T-cell (primary cell): Measurements from ENCODE around the gene DSCAML1. TPM values are rescaled to one million over a fixed set of nuclear protein-coding genes. Genes with fewer than 3 reads are reported as not detected.

Source experiments
- ATAC-seq, 4 experiments: fragments of 200-7000 bp in 3 of 4; fragments of 150-1000 bp in 1 of 4; cut with Tn5 transposase; replicated peaks in 1 of 4; 1 replicate in 3 of 4; 2 replicates in 1 of 4; pipeline ENCODE4 v1.10.0; 2021; ENCODE audit warnings: moderate library complexity in 3 of 4, mild to moderate bottlenecking in 2 of 4, moderate number of reproducible peaks in 1 of 4
- CTCF ChIA-PET, 2 donors: fragments of 300-600 bp; sonication (Branson Sonifier 250); formaldehyde crosslinking; loops; one replicate each; lab custom pipeline; 2022; ENCODE audit warnings: antibody characterized with exemption in 2 of 2; lab: Charles Lee
- POLR2A ChIA-PET, 2 donors: fragments of 300-600 bp; sonication (Branson Sonifier 250); formaldehyde crosslinking; loops; one replicate each; lab custom pipeline; 2022; ENCODE audit warnings: antibody characterized with exemption in 2 of 2; lab: Charles Lee
- DNase-seq, 35 experiments: peaks; one replicate each; pipeline versions ENCODE4 v3.0.0 to v3.0.0-alpha.2; 2013 to 2023
- H3K27ac ChIP-seq: one replicate; pipeline ENCODE4 v1.5.1; 2013; ENCODE audit warnings: low read length
- H3K27me3 ChIP-seq, 2 experiments: replicated peaks in 1 of 2; 1 replicate in 1 of 2; 2 replicates in 1 of 2; pipeline versions ENCODE4 v1.6.1 to v1.7.0; 2013; ENCODE audit warnings: low read length in 1 of 2, mixed read lengths in 1 of 2; ENCODE audit not compliant: control insufficient read depth in 2 of 2, insufficient read depth in 2 of 2; ENCODE audit errors: extremely low read depth in 1 of 2
- H3K36me3 ChIP-seq, 2 donors: 1 replicate in 1 of 2; 2 replicates in 1 of 2; pipeline versions ENCODE4 v1.6.1 to v1.7.0; 2013; ENCODE audit warnings: low read length in 1 of 2; ENCODE audit not compliant: control insufficient read depth in 2 of 2, insufficient read depth in 1 of 2; ENCODE audit errors: extremely low read depth in 1 of 2
- H3K4me1 ChIP-seq, 2 experiments: 1 replicate in 1 of 2; 2 replicates in 1 of 2; pipeline versions ENCODE4 v1.6.1 to v1.7.0; 2013; ENCODE audit warnings: low read length in 2 of 2, mixed read lengths in 1 of 2; ENCODE audit not compliant: insufficient read depth in 2 of 2, control insufficient read depth in 1 of 2; ENCODE audit errors: extremely low read depth in 1 of 2
- H3K4me3 ChIP-seq, 2 donors: 1 replicate in 1 of 2; 2 replicates in 1 of 2; pipeline versions ENCODE4 v1.5.1 to v1.7.0; 2013; ENCODE audit warnings: mild to moderate bottlenecking in 2 of 2, low read length in 1 of 2, moderate library complexity in 1 of 2; ENCODE audit not compliant: control insufficient read depth in 1 of 2; ENCODE audit errors: extremely low read depth in 1 of 2
- H3K9me3 ChIP-seq: 2 replicates; pipeline ENCODE4 v1.7.0; 2013
- H3K27ac Mint-ChIP-seq, 2 donors: one replicate each; pipeline ENCODE4 v1.8.0; 2020 to 2021; ENCODE audit warnings: mild to moderate bottlenecking in 2 of 2, mixed read lengths in 2 of 2
- H3K27me3 Mint-ChIP-seq, 2 donors: one replicate each; pipeline ENCODE4 v1.8.0; 2021 to 2022; ENCODE audit warnings: mixed read lengths in 2 of 2
- H3K36me3 Mint-ChIP-seq: one replicate; pipeline ENCODE4 v1.8.0; 2021; ENCODE audit warnings: mixed read lengths
- H3K4me1 Mint-ChIP-seq, 3 donors: one replicate each; pipeline ENCODE4 v1.8.0; 2020 to 2022; ENCODE audit warnings: mixed read lengths in 3 of 3, mild to moderate bottlenecking in 1 of 3
- H3K4me3 Mint-ChIP-seq, 3 donors: one replicate each; pipeline ENCODE4 v1.8.0; 2020 to 2022; ENCODE audit warnings: mild to moderate bottlenecking in 3 of 3, mixed read lengths in 3 of 3, moderate library complexity in 3 of 3
- H3K9me3 Mint-ChIP-seq, 3 donors: one replicate each; pipeline ENCODE4 v1.8.0; 2020 to 2022; ENCODE audit warnings: mixed read lengths in 3 of 3
- WGBS: methylation state at CpG from one replicate; pipeline ENCODE4 v1.1.5; 2013; ENCODE audit warnings: missing lambda C conversion rate; ENCODE audit not compliant: insufficient coverage; 5-methylcytosine and 5-hydroxymethylcytosine counted together
- total RNA-seq, 35 experiments: library from RNA in 6 of 35; stranded (reverse) in 6 of 35; fragments of 120-200 nt in 1 of 35; gene quantifications; one replicate each; pipeline versions ENCODE4 v1.2.1 to v1.2.4 and lab custom pipeline; 2013 to 2026

Gene DSCAML1
- total RNA-seq, 5 donors from 2014 or later (not counting 1 experiment from before 2014, with no cell fraction given): 0.15 to 2.4 (median 0.96) TPM

DNA sequence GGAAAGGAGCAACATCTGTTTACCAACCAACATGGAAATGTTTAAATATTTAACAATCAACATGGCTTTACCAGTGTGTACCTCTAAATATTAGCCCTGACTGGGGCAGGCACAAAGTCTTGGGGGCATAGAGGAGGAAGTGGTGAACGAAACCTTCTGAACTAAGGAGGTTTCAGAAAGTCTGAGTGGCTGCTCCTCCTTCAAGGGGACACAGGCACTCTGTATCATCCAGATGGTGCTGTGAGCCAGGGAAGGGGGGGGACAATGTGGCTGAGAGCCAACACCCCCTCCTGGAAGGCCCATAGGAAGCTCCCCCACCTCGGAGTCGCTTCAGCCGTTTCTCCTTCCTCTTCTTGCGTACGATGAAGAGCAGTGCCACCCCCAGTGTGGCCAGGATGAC lies 361.7 kb downstream of the DSCAML1 start:
- DNase-seq (no peak), ATAC-seq (no peak)
- Histone ChIP-seq H3K27me3 (peaks cover 0 to 47% of the 10 kb centered on the region in 2 experiments), H3K27ac (no peak overlapping the region), H3K36me3 (no peaks in the 10 kb centered on the region), H3K4me3 (no peak overlapping the region), H3K9me3 (no peaks in the 10 kb centered on the region), H3K4me1 (no peaks in the 10 kb centered on the region)
- Mint-ChIP-seq H3K27me3 (peaks cover 10 to 23% of the 10 kb centered on the region in 2 donors), H3K9me3 (no peaks in the 10 kb centered on the region), H3K4me3 (no peak overlapping the region), H3K27ac (no peak overlapping the region), H3K36me3 (no peaks in the 10 kb centered on the region), H3K4me1 (no peaks in the 10 kb centered on the region)
- CTCF ChIA-PET: no interaction called here
- WGBS: no CpG with 5 or more reads among the region's 6 CpGs
- POLR2A ChIA-PET: no interaction called here

DNA sequence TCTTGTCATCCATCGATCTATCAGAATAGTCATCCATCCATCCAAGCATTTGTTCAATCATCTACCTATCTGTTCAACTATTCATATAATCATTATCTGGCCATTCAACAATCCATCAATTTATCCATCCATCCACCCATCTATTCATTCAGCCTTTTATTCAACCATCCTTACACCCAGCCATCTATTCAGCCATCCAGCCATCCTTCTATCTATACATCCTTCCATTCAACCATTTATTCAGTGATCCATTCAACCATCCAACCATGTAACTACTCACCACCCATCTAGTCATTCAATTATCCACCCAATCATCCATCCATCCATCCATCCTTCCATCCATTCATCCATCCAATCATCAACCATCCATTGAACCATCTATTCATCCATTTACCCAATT lies 362.5 kb downstream of the DSCAML1 start:
- POLR2A ChIA-PET: no interaction called here
- DNase-seq (no peak), ATAC-seq (no peak)
- no peak overlapping the region for H3K27ac ChIP-seq
- no peaks in the 10 kb centered on the region for H3K4me1 Mint-ChIP-seq
- H3K36me3 Mint-ChIP-seq: no peaks in the 10 kb centered on the region
- peaks cover 4 to 16% of the 10 kb centered on the region in 2 donors for H3K27me3 Mint-ChIP-seq
- no peaks in the 10 kb centered on the region for H3K36me3 ChIP-seq
- H3K9me3 ChIP-seq: no peaks in the 10 kb centered on the region
- H3K27ac Mint-ChIP-seq: no peak overlapping the region
- no peak overlapping the region for H3K4me3 ChIP-seq
- no peaks in the 10 kb centered on the region for H3K9me3 Mint-ChIP-seq
- WGBS: 73% methylated on average over 1 of the region's 1 CpG
- H3K27me3 ChIP-seq: peaks cover 0 to 40% of the 10 kb centered on the region in 2 experiments
- no peaks in the 10 kb centered on the region for H3K4me1 ChIP-seq
- H3K4me3 Mint-ChIP-seq: no peak overlapping the region
- CTCF ChIA-PET: no interaction called here

- Histone ChIP-seq H3K4me1 (no peaks in the 10 kb centered on the region), H3K27me3 (peaks cover 0 to 34% of the 10 kb centered on the region in 2 experiments), H3K27ac (no peak overlapping the region), H3K9me3 (no peaks in the 10 kb centered on the region), H3K4me3 (no peak overlapping the region), H3K36me3 (no peaks in the 10 kb centered on the region)
- Mint-ChIP-seq H3K27me3 (peaks cover 4 to 16% of the 10 kb centered on the region in 2 donors), H3K4me1 (no peaks in the 10 kb centered on the region), H3K27ac (no peak overlapping the region), H3K36me3 (no peaks in the 10 kb centered on the region), H3K9me3 (no peaks in the 10 kb centered on the region), H3K4me3 (no peak overlapping the region)
- ATAC-seq (no peak), DNase-seq (no peak)
- CTCF ChIA-PET: no interaction called here
- POLR2A ChIA-PET: no interaction called here
Measured at GRCh38 chr11:117433717-117434116, 363.3 kb downstream of the DSCAML1 start.

- Mint-ChIP-seq H3K27me3 (peaks cover 3 to 7% of the 10 kb centered on the region in 2 donors), H3K4me3 (no peak overlapping the region), H3K9me3 (no peaks in the 10 kb centered on the region), H3K4me1 (peaks cover 3 to 9% (median 6%) of the 10 kb centered on the region in 3 donors), H3K27ac (no peak overlapping the region), H3K36me3 (no peaks in the 10 kb centered on the region)
- WGBS: 95% methylated on average over 5 of the region's 7 CpGs
- CTCF ChIA-PET: no interaction called here
- peaks cover 0 to 2% of the 10 kb centered on the region in 2 experiments for H3K4me1 ChIP-seq
- H3K27ac ChIP-seq: no peak overlapping the region
- H3K36me3 ChIP-seq: no peaks in the 10 kb centered on the region
- ATAC-seq: no peak
- H3K27me3 ChIP-seq: peaks cover 0 to 20% of the 10 kb centered on the region in 2 experiments
- no peak for DNase-seq
- POLR2A ChIA-PET: no interaction called here
- H3K9me3 ChIP-seq: no peaks in the 10 kb centered on the region
- H3K4me3 ChIP-seq: no peak overlapping the region
Measured at GRCh38 chr11:117431436-117431835, 365.6 kb downstream of the DSCAML1 start.

DNA sequence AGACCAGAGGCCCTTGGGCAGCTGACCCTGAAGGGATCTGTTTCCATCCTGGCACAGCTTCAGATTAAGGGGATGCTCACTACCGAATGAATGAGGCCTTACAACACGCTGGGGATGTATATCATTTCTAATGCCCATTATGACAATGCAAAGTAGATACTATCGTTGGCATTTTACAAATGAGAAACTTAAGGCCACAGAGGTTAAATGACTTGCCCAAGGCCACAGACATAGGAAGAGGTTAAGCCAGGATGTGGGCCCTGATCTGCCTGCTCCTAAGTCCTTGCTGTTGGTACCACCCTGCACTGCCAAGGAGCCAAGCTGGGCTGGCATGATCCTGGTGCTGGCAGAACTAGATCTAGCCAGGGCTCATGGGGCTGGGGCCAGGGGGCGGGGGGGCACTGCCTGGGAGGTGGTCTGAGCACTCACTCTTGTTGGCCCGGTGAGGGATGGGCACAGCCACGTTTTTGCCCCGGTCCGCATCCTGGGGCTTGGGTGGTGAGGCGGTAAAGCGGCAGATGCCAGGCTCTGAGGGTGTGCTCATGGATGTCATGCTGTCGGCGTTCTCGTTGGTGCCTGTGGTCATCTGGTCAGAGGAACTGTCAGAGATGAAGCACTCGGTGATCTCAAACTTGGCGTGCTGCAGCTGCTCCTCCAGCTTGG lies 366.6 kb downstream of the DSCAML1 start:
- DNase-seq (no peak), ATAC-seq (no peak)
- Mint-ChIP-seq H3K9me3 (no peaks in the 10 kb centered on the region), H3K4me1 (peaks cover 7 to 16% (median 10%) of the 10 kb centered on the region in 3 donors), H3K27me3 (peaks cover 0 to 8% of the 10 kb centered on the region in 2 donors), H3K4me3 (no peak overlapping the region), H3K27ac (no peak overlapping the region), H3K36me3 (no peaks in the 10 kb centered on the region)
- no peaks in the 10 kb centered on the region for H3K9me3 ChIP-seq
- H3K27me3 ChIP-seq: peaks cover 0 to 19% of the 10 kb centered on the region in 2 experiments
- no peak overlapping the region for H3K27ac ChIP-seq
- peaks cover 0 to 6% of the 10 kb centered on the region in 2 experiments for H3K4me1 ChIP-seq
- no peaks in the 10 kb centered on the region for H3K36me3 ChIP-seq
- no peak overlapping the region for H3K4me3 ChIP-seq
- CTCF ChIA-PET: no interaction called here
- POLR2A ChIA-PET: no interaction called here
- 88% methylated on average over 13 of the region's 15 CpGs for WGBS

DNA sequence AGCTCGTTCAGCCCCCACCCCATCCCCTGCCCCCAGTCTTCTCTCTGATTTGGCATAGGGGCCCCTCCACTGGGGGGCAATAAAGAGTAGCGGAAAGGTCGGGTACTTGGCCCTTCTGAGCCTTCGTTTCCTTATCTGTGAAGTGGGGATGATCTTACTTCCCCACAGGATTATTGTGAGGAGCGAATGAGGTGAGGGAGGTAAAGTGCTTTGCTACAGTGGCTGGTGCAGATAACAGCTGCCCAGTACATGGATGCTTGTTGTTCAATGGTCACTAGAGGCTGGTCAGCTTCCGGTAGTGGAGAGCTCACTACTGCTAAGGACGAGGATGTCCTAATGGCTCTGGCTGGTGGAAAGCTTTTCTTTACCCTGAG lies 368.2 kb downstream of the DSCAML1 start:
- Histone ChIP-seq H3K27me3 (peaks cover 0 to 19% of the 10 kb centered on the region in 2 experiments), H3K36me3 (no peaks in the 10 kb centered on the region), H3K4me1 (peaks cover 0 to 6% of the 10 kb centered on the region in 2 experiments), H3K27ac (no peak overlapping the region), H3K4me3 (no peak overlapping the region), H3K9me3 (no peaks in the 10 kb centered on the region)
- ATAC-seq (no peak), DNase-seq (no peak)
- Mint-ChIP-seq H3K9me3 (no peaks in the 10 kb centered on the region), H3K4me3 (no peak overlapping the region), H3K27me3 (peaks cover 3 to 14% of the 10 kb centered on the region in 2 donors), H3K36me3 (no peaks in the 10 kb centered on the region), H3K27ac (no peak overlapping the region), H3K4me1 (peaks cover 7 to 16% (median 10%) of the 10 kb centered on the region in 3 donors)
- 63% methylated on average over 3 of the region's 7 CpGs for WGBS
- CTCF ChIA-PET: interaction anchor here in 1 of 2 donors (1.0 kb wide), 1 partner anchor 388 kb away, joined by 3 read pairs; no protein-coding TSS in a partner anchor
- POLR2A ChIA-PET: no interaction called here
